Heart left ventricle (tissue), 13 donors: ENCODE data around the gene THSD4.

Source experiments
- CTCF ChIP-seq, 12 donors: fragments of 200-600 bp; sonication (generic) in 4 of 12; IDR thresholded peaks; one replicate each; pipeline versions ENCODE4 v1.5.0 to v1.8.0; 2018 to 2022; ENCODE audit warnings: antibody characterized with exemption in 12 of 12, mild to moderate bottlenecking in 5 of 12
- POLR2A ChIP-seq, 2 donors: fragments of 450-650 bp; IDR thresholded peaks; one replicate each; pipeline ENCODE4 v1.6.1; 2017; ENCODE audit warnings: antibody characterized with exemption in 2 of 2, mild to moderate bottlenecking in 2 of 2, moderate library complexity in 2 of 2
- donor health status: ischemic (EF 13 %, LVEDD 7.1; RV severe dilation, severe dysfunction).
- donor health status: DM: no; HTN: yes; CAD: no.
- donor health status: DM: no; HTN: no; CAD: no.
- donor health status: ischemic (EF 25% LVEDD 6.9; RV normal size, moderate dysfunction).
- donor health status: ischemic (EF 25% LVEDD 5.7; RV mildly dilated, moderate dysfunction).
- donor health status: ischemic (EF 35%, LVEDD 5.7; RV mildly dilated, moderate dysfunction).
- donor health status: nonischemic (EF 11% LVEDD 7.7; RV severe dilation, severe dysfunction).
- donor health status: DM: yes; HTN: yes; CAD: no.
- donor health status: PGD.
- donor health status: ischemic (EF 29% LVEDD 5.4; RV normal size, mild dysfunction).
- donor health status: nonischemic (EF 23%, LVEDD 6.1; RV moderate dilation, normal function).

GRCh38 chr15:71677766-71678165, 562.5 kb downstream of the THSD4 start:
- no peak for TF ChIP-seq CTCF (IDR thresholded peaks at IDR 0.05)
- TF ChIP-seq POLR2A (IDR thresholded peaks at IDR 0.05): no peak
